GM21737 (cell line): ENCODE data around the gene HIP1.
A peak's percentile ranks its signal among the peaks of the same experiment; 100 is the strongest.
"Not testable (repeated sequence)": the region's sequence is repeated elsewhere in the genome, so short reads cannot be mapped to it uniquely, and the experiment has no call there.

ENCODE experiments used
- ATAC-seq: cut with Tn5 transposase; IDR thresholded peaks from one replicate; pipeline ENCODE4 v1.9.1; 2021; ENCODE audit warnings: mild to moderate bottlenecking, moderate library complexity; ENCODE audit not compliant: unreplicated experiment

HIP1 gene

DNA sequence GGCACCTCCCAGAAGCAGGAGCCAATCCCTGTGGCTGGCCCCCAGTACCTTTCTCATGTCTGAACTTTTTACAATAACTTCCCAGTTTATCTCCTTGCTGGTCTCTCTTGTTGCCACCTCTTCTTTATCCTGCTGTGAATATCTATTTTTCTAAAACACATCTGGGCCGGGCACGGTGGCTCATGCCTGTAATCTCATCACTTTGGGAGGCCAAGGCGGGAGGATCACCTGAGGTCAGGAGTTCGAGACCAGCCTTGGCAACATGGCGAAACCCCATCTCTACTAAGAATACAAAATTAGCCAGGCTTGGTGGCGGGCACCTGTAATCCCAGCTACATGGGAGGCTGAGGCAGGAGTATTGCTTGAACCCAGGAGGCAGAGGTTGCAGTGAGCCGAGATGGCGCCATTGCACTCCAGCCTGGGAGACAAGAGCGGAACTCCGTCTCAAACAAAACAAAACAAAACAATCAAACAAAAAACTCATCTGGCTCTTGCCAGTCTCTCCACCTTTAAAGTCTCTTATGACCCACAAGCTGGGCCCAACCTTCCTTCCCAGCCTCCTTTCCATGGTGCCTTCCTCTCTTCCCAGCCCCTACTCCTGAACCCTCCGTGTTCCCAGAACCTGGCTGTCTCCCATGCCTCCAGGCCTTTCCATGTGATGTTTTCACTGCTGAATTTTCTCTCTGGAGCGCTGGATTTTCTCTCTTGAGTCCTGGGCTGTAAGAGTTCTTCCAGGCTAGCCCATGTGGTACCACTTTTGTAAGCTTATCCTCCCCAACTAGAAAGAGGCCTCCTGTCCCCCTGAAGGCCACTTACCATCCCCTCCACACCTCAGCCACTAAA lies 51.3 kb downstream of the HIP1 start:
- ATAC-seq: no peak

DNA sequence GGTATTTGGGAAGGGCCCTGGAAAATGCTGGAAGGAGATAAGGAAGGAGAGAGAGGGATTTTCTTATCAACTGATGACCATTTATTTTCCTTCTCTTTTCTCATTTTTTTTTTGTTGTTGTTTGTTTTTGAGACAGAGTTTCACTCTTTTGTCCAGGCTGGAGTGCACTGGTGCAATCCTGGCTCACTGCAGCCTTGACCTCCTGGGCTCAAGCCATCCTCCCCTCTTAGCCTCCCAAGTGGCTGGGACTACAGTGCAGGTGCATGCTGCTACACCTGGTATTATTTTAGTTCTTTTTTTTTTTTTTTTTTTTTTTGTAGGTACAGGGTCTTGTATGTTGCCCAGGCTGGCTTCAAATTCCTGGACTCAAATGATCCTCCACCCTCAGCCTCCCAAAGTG lies 52.2 kb downstream of the HIP1 start:
- no peak for ATAC-seq

DNA sequence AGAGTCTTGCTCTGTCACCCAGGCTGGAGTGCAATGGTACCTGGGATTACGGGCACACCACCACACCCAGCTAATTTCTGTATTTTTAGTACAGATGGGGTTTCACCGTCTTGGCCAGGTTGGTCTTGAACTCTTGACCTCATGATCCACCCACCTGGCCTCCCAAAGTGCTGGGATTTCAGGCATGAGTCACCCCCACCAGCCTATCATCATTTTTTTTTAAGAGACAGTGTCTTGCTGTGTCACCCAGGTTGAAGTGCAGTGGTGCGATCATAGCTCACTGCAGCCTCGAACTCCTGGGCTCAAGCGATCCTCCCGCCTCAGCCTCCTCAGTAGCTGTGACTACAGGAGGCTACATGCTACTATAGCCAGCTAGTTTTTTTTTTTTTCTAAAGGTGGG lies 56.7 kb downstream of the HIP1 start:
- not testable (repeated sequence) for ATAC-seq

DNA sequence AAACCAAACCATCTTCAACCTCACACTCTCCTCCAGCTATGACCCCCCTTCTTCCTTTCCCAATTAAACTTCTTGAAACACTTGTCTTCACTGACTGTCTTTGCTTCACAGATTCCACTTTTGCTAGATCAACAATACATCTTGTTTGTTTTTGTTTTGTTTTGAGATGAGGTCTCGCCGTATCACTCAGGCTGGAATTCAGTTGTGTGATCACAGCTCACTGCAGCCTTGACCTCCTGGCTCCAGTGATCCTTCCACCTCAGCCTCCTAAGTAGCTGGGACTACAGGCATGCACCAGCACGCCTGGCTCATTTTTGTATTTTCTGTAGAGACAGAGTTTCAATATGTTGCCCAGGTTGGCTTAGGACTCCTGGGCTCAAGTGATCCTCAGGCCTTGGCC lies 59.7 kb downstream of the HIP1 start:
- ATAC-seq: no peak

DNA sequence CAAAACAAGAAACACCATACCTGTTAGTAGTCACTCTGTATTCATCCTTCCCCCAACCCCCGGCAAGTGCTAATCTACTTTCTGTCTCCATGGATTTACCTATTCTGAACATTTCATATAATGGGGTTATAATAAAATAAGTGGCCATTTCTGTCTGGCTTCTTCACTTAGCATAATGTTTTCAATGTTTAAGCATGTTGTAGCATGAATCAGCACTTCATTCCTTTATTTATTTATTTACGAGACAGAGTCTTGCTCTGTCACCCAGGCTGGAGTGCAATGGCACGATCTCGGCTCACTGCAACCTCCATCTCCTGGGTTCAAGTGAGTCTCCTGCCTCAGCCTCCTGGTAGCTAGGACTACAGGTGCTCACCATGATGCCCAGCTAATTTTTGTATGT lies 69.2 kb downstream of the HIP1 start:
- no peak for ATAC-seq

DNA sequence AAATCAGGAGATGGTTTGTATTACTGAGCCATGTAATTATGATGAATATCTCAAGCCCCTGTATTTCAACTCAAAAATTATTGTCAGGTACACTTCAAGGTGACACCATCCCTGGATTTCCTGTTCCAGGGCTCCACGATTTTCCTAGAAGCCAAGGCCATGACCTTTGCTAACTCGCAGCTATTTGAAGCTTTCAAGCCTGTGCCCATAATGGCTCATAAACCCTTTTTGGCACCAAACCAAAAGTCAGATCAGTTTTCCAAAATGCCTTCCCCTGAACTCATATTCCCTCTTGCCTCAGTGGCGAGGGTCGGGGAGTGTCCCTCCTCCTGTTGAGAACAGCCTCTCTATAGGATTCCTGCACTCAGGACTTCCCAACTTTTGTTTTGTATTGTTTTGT lies 70.8 kb downstream of the HIP1 start:
- ATAC-seq: no peak

DNA sequence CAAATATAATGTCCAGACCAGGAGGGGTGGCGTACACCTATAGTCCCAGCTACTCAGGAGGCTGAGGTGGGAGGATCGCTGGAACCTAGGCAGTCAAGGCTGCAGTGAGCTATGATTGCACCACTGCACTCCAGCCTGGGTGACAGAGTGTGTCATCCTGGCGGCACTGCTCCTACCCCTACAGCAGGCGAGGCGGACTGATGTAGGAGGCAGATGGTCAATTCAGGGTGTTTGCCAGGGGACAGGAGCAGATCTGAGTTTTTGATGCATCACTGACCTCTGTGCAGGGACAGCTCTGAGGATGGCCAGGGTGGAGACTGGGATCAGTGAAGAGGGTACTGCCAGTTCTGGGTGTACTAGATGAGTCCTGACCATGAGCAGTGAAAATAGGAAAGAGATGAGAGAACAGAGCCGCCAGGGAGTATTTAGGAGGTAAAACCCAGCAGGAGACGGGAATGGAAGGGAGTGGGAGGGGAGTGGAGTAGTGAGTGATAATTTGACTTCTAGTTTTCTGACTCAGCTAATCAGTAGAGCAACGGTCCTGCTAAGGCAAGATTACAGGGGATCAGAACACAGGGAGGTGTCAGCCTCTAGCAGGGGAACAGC lies 75.3 kb downstream of the HIP1 start:
- peak; percentile 27 for ATAC-seq

DNA sequence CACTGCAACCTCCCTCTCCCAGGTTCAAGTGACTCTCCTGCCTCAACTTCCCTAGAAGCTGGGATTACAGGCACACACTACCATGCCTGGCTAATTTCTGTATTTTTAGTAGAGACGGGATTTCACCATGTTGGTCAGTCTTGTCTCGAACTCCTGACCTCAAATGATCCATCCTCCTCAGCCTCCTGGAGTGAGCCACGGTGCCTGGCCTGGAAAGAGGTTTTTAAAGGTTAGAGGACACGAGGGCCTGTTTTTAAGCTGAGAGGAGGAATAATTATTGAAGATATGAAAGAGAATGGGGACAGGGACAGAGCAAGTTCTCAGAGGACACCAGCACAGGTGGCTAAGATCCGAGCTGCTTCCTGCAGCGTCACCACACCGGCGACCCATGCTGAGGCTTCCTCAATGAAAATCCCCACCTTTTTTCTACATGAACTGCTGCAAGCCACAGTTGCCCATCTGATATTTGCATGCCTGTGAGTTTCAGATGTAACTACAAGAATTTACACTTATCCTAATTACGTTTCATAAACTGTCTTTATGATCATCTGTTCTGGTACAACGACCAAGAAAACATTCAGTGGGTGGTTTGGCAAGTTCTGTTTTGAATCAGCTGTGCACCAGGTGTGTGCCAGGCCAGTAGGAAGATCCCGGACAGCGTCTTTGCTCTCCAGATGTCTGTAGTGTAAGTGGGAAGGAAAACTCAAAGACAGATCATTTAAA lies 76.0 kb downstream of the HIP1 start:
- ATAC-seq: peak; percentile 86

DNA sequence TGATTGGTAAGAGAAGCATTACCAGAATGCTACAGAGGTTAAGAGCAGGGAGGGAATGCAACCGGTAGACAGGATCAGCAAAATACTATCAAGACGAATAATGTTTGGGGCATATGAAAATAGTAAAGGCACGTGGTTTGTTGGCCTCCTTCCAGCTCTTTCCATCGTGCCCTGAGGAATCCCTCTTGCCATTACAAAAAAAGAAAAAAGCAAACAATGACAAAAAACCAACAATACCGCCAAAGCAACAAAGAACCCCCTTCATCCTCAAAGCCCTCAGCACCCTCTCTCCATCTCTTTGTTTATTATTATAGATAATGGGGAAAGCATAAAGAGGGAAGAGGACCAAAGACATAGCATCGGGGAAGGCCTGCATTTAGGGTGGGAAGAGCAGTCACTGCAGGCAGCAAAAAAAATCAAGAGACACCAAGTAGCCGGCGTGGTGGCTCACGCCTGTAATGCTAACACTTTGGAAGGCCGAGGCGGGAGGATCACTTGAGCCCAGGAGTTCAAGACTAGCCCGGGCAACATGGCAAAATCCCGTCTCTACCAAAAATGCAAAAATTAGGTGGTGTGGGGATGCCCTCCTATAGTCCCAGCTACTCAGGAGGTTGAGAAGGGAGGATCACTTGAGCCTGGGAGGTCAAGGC lies 78.0 kb downstream of the HIP1 start:
- ATAC-seq: no peak

DNA sequence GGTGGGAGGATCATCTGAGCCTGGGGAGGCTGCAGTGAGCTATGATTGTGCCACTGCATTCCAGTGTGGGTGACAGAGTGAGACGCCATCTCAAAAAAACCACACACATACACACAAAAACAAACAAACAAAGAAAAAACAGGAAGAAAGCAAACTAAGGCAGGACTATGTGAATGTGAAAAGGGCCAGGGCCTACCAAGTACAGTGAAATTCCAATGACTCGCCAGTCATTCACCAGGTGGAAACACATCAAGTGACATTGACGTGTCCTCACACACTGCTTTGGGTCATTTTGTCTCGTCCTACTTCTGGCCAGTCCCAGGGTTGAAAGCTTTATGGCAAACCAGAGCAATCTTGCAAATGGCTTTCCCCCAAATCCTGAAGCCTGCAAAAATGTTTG lies 79.9 kb downstream of the HIP1 start:
- ATAC-seq: no peak

DNA sequence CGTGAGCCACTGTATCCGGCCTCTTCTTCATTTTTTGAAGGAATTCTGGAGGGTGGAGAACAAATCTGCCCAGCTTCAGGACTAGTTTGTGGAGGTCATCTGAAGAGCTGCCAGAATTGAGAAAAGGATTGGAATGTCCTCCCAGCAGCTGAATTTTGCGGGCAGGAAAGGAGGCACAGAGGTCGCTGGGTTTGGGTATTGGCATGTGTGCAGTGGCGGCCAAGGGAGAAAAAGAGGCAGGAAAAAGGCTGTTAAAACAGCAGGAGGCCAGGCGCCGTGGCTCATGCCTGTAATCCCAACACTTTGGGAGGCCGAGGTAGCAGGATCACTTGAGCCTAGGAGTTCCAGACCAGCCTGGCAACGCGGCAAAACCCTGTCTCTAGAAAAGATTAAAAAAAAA lies 80.4 kb downstream of the HIP1 start:
- ATAC-seq: no peak

DNA sequence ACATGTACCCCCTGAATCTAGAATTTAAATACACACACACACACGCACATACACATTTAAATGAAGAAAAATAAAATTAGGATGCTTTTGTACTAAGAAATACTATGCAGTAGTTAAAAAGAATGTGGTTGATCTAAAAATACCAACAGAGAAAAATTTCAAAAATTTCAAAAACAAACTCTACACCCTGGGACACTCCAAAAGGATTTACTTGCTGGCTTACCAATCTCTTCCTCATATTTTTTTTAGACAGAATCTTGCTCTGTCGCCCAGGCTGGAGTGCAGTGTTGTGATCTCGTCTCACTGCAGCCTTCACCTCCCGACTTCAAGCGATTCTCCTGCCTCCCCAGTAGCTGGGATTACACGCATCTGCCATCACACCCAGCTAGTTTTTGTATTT lies 80.9 kb downstream of the HIP1 start:
- no peak for ATAC-seq

DNA sequence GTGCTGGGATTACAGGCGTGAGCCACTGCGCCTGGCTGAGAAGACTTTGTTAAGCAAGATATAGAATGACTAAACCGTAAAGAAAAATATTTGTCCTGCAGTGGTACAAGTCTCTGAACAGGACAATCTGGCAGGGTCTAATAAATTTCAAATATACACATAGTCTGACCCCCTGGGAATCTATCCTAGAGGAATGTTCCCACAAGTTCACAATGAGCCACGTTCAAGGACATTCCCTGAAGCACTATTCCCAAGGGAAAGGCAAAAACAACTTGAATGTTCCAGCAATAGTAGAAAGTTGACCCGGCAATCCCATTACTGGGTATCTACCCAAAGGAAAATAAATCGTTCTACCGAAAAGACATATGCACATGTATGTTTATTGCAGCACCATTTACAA lies 82.0 kb downstream of the HIP1 start:
- no peak for ATAC-seq

DNA sequence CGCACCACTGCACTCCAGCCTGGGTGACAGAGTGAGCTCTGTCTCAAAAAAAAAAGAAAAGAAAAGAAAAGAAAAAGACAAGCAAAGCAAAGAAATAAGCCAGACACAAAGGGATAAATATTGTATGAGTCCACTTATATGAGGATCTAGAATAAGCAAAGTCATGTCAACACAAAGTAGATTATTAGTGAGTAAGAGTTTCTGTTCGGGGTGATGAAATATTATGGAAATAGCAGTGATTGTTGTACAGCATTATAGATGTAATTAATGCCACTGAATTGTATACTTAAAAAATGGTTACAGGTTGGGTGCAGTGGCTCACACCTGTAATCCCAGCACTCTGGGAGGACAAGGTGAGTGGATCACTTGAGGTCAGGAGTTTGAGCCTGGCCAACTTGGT lies 83.2 kb downstream of the HIP1 start:
- no peak for ATAC-seq

DNA sequence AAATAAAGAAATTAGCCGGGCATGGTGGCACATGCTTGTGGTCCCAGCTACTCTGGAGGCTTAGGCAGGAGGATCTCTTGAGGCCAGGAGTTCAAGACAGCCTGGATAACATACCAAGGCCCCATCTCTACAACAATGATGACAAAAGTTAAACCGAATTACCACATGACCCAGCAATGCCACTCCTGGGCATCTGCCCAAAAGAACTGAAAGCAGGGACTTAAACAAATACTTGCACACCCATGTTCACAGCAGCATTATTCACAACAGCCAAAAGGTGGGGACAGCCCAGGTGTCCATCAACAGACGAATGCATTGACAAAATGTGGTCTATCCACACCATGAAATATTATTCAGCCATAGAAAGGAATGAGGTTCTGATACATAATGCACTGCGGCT lies 83.9 kb downstream of the HIP1 start:
- ATAC-seq: no peak

DNA sequence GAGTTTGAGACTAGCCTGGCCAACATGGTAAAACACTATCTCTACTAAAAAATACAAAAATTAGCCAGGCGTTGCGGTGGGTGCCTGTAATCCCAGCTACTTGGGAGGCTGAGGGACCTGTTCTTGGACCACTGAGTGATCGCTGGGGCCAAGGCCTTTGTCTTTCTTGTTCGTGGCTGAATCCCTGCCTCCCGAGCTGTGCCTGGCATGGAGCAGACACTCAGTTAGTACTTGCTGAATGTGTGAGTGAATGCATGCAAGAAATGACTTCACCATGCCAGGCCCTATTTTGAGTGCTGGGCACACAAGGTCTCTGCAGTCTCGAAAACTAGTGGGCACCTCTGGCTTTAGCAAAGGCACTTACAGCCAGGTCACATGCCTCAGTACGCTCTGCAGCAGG lies 85.1 kb downstream of the HIP1 start:
- no peak for ATAC-seq

DNA sequence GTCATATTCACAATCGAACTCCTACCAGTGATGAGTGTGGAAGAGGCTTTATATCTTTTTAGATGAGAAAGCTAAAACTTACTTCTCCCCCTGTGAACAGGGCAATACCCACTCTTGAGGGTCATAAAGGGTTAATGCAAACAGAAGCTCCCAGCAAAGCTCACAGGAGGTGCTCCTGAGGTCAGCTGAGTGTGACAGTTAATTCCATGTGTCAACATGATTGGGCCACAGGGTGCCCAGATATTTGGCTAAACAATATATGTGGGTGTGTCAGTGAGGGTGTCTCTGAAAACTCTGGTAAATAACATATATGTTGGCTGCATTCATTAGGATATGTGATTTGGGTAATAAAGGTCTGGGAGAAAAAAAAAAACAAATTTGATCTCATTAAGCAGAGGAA lies 86.0 kb downstream of the HIP1 start:
- no peak for ATAC-seq

DNA sequence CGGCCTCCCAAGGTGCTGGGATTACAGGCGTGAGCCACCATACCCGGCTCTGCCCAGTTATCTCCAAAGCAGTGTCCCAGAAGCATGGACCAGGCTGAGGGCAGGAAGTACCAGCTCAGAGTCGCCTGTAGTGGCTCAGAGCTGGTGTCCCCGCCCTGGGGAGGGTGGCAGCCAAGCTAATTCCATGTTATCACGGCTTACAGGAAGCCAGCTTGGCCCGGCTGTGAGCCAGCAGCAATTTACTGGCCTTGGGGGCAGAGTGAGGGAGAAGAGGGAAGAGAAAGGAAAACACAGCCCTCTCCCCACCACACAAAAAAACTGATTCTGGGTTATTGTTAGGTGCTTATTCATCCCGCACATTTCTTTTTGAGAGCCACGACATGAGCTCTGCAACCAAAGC lies 88.1 kb downstream of the HIP1 start:
- no peak for ATAC-seq

DNA sequence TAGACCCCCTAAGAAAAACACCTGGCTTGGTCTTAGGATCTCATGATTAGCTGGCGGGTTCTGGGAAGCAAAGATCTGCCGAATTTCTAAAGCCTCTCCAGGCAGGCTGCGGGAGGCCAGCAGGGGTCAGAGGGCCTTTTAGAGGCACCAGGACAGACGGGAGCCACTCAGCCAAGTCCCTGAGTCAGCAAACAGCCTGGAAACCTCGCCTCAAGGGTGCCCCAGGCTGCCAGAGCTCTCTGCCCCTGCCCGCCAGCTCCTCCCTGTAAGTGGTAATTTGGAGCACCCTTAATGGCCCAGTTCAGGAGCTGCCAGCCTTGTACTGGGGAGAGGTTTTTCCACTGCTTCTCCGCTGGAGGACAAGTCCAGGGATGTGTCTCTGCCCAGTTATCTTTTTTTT lies 88.7 kb downstream of the HIP1 start:
- ATAC-seq: no peak

DNA sequence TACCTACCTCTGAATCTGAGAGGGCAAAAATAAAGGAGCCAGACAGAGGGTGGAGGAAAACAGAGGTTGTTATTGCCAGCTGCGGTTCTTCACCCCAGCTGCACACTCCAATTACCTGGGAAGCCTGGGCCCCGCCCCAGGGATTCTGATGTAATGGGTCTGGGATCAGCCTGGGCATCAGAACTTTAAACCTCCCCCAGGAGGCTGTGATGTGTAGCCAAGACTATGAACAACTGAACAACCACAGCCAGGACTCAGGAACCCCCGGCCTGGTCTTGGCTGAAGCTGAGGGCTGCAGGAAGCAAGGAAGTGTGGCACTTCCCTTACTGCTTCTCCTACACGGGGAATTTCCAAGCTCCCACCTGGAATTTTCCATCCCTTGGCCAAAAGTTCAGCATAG lies 89.3 kb downstream of the HIP1 start:
- no peak for ATAC-seq

DNA sequence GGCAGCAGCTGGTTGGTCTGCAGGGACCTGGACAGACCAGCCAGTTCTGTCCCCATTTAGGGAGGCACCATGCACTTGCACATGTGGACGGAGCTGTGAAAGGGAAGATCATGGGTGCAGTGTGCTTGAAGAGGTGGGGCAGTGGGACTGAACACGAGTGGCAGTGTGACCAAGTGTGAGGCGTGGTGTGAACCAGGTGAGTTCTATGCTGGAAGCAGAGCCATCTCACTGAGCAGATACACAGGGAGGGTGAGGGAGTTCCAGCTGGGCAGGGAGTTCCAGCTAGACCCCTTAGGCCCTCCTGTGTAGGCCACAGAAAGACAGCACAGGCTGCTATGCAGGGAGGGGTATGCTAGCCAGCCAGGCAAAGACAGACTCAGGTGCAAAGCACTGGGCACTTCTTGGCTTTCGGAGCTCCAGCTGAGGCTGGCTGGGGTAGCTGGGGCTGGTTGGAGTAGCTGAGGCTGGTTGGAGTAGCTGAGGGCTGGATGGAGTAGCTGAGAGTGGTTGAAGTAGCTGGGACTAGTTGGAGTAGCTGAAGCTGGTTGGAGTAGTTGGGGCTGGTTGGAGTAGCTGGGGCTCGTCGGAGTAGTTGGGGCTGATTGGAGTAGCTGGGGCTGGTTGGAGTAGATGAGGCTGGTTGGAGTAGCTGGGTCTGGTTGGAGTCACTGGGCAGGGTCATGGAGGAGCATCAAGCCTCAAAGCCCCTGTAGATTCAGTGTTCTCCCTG lies 90.9 kb downstream of the HIP1 start:
- ATAC-seq: no peak
